RWPE2 (cell line): Measurements from ENCODE around the gene TARBP1.

Experiments
- ATAC-seq: fragments of 200-7000 bp; cut with Tn5 transposase; 3 replicates; pipeline ENCODE4 v1.9.1; 2021; ENCODE audit warnings: low read depth
- DNase-seq: peaks from one replicate; pipeline ENCODE4 v3.0.0-alpha.2; 2020; ENCODE audit warnings: low spot score
- H3K27ac ChIP-seq: fragments of 450-650 bp; 2 replicates; pipeline ENCODE4 v1.5.1; 2017; ENCODE audit warnings: mild to moderate bottlenecking; ENCODE audit not compliant: poor library complexity, severe bottlenecking
- H3K27me3 ChIP-seq: fragments of 250-450 bp; sonication (Bioruptor Pico); 2 replicates; pipeline ENCODE4 v1.5.1; 2021; ENCODE audit warnings: mild to moderate bottlenecking, moderate library complexity; ENCODE audit not compliant: insufficient read depth, poor library complexity, severe bottlenecking
- H3K36me3 ChIP-seq: fragments of 250-450 bp; sonication (Bioruptor Pico); 2 replicates; pipeline ENCODE4 v1.5.1; 2020; ENCODE audit warnings: low read depth, mild to moderate bottlenecking, moderate library complexity
- H3K4me1 ChIP-seq: fragments of 250-450 bp; sonication (Bioruptor Pico); 2 replicates; pipeline ENCODE4 v1.5.1; 2021; ENCODE audit warnings: mild to moderate bottlenecking, moderate library complexity; ENCODE audit not compliant: insufficient read depth, poor library complexity, severe bottlenecking
- H3K4me3 ChIP-seq: fragments of 250-450 bp; sonication (Bioruptor Pico); 2 replicates; pipeline ENCODE4 v1.5.1; 2021; ENCODE audit warnings: mild to moderate bottlenecking, moderate library complexity; ENCODE audit not compliant: severe bottlenecking
- H3K9me3 ChIP-seq: fragments of 250-450 bp; sonication (Bioruptor Pico); 2 replicates; pipeline ENCODE4 v1.5.1; 2021; ENCODE audit warnings: mild to moderate bottlenecking, moderate library complexity; ENCODE audit not compliant: severe bottlenecking
- CTCF ChIP-seq: fragments of 450-650 bp; IDR thresholded peaks from one replicate; pipeline ENCODE4 v1.5.1; 2017; ENCODE audit warnings: mild to moderate bottlenecking, moderate library complexity; ENCODE audit not compliant: poor library complexity, severe bottlenecking

The TARBP1 gene

GRCh38 chr1:234460652-234461051 lies 18.3 kb downstream of the TARBP1 start:
- Histone ChIP-seq H3K27ac (no peak overlapping the region), H3K4me3 (no peak overlapping the region), H3K9me3 (no peaks in the 10 kb centered on the region), H3K4me1 (no peaks in the 10 kb centered on the region), H3K27me3 (no peaks in the 10 kb centered on the region), H3K36me3 (peaks cover 45% of the 10 kb centered on the region)
- ATAC-seq (no peak), DNase-seq (no peak)
- TF ChIP-seq CTCF = no peak

GRCh38 chr1:234458352-234459017 lies 20.5 kb downstream of the TARBP1 start:
- H3K4me1 ChIP-seq = no peaks in the 10 kb centered on the region
- H3K27ac ChIP-seq = no peak overlapping the region
- H3K36me3 ChIP-seq = peaks cover 28% of the 10 kb centered on the region
- no peak for TF ChIP-seq CTCF
- H3K9me3 ChIP-seq = no peaks in the 10 kb centered on the region
- H3K4me3 ChIP-seq = no peak overlapping the region
- no peaks in the 10 kb centered on the region for H3K27me3 ChIP-seq
- peak; percentile 12; the same call in 1 of the 3 replicates for ATAC-seq
- no peak for DNase-seq

- no peaks in the 10 kb centered on the region for H3K27me3 ChIP-seq
- DNase-seq (no peak), ATAC-seq (no peak)
- no peak overlapping the region for H3K27ac ChIP-seq
- H3K9me3 ChIP-seq = no peaks in the 10 kb centered on the region
- no peaks in the 10 kb centered on the region for H3K4me1 ChIP-seq
- no peak for TF ChIP-seq CTCF
- H3K36me3 ChIP-seq = peaks cover 35% of the 10 kb centered on the region
- H3K4me3 ChIP-seq = no peak overlapping the region
Observed at GRCh38 chr1:234454926-234455325, 24.1 kb downstream of the TARBP1 start.

GRCh38 chr1:234452406-234452965 lies 26.5 kb downstream of the TARBP1 start:
- Histone ChIP-seq H3K36me3 (peaks cover 44% of the 10 kb centered on the region), H3K9me3 (no peaks in the 10 kb centered on the region), H3K4me3 (no peak overlapping the region), H3K4me1 (no peaks in the 10 kb centered on the region), H3K27me3 (no peaks in the 10 kb centered on the region), H3K27ac (no peak overlapping the region)
- DNase-seq (no peak), ATAC-seq (no peak)
- TF ChIP-seq CTCF = no peak

GRCh38 chr1:234440348-234440747 lies 38.6 kb downstream of the TARBP1 start:
- no peaks in the 10 kb centered on the region for H3K27me3 ChIP-seq
- H3K4me1 ChIP-seq = no peaks in the 10 kb centered on the region
- no peak overlapping the region for H3K27ac ChIP-seq
- no peak for DNase-seq
- ATAC-seq = no peak
- no peak for TF ChIP-seq CTCF
- no peaks in the 10 kb centered on the region for H3K9me3 ChIP-seq
- H3K4me3 ChIP-seq = no peak overlapping the region
- H3K36me3 ChIP-seq = peaks cover 24% of the 10 kb centered on the region
